Measurements from ENCODE around the gene TRAK1. TPM values are rescaled to one million over a fixed set of nuclear protein-coding genes. Genes with fewer than 3 reads are reported as not detected.

Gene TRAK1
- total RNA-seq, 3 donors from 2014 or later: 29.0 to 53.7 (median 40.6) TPM

DNA sequence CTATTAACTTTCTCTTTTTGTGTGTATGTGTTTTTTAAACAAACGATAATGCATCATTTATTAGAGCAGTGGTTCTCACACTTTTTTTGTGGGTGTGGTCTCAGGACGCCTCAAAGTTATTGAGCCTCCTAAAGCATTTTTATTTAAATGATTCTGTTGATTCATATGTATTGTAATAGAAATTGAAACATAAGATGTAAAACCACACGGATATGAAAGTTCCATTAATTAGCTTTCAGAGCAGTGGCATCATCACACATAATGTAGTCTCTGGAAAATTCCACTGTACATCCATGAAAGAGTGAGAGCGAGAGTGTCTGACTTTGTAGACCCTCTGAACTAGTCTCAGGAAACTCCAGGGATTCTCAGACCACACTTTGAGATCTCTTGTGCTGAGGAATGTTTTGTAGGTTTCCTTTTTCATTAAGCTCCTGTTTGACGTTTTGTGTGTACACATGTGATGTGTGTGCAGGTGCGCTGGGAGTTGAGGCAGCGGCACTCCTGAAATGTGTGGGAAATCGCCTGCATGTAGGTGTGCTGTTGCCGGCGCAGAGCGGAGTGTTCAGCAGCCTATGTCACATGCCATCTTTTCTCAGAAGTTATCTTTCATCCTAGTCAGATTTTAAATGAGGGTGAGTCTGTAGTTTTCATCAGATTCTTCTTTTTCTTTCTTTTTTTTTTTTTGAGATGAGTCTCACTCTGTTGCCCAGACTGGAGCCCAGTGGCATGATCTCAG lies 5.3 kb upstream of the TRAK1 start:
- intact Hi-C loops (cut with DNase I; ENCODE audit: low total_unique reads): no loop called here
- Histone ChIP-seq H3K27me3 (no peaks in the 10 kb centered on the region), H3K36me3 (no peaks in the 10 kb centered on the region), H3K4me1 (peaks cover 3 to 5% of the 10 kb centered on the region in 2 donors), H3K9me3 (no peaks in the 10 kb centered on the region), H3K4me3 (no peak overlapping the region), H3K27ac (no peak overlapping the region)
- TF ChIP-seq, protein P1, sequence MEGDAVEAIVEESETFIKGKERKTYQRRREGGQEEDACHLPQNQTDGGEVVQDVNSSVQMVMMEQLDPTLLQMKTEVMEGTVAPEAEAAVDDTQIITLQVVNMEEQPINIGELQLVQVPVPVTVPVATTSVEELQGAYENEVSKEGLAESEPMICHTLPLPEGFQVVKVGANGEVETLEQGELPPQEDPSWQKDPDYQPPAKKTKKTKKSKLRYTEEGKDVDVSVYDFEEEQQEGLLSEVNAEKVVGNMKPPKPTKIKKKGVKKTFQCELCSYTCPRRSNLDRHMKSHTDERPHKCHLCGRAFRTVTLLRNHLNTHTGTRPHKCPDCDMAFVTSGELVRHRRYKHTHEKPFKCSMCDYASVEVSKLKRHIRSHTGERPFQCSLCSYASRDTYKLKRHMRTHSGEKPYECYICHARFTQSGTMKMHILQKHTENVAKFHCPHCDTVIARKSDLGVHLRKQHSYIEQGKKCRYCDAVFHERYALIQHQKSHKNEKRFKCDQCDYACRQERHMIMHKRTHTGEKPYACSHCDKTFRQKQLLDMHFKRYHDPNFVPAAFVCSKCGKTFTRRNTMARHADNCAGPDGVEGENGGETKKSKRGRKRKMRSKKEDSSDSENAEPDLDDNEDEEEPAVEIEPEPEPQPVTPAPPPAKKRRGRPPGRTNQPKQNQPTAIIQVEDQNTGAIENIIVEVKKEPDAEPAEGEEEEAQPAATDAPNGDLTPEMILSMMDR (IDR thresholded peaks at IDR 0.05): no peak
- no peak for TF ChIP-seq POLR2AphosphoS5 (IDR thresholded peaks at IDR 0.05)
- TF ChIP-seq POLR2A (IDR thresholded peaks at IDR 0.05): no peak
- DNase-seq (ENCODE audit: low spot score in 2 of 2): no peak

DNA sequence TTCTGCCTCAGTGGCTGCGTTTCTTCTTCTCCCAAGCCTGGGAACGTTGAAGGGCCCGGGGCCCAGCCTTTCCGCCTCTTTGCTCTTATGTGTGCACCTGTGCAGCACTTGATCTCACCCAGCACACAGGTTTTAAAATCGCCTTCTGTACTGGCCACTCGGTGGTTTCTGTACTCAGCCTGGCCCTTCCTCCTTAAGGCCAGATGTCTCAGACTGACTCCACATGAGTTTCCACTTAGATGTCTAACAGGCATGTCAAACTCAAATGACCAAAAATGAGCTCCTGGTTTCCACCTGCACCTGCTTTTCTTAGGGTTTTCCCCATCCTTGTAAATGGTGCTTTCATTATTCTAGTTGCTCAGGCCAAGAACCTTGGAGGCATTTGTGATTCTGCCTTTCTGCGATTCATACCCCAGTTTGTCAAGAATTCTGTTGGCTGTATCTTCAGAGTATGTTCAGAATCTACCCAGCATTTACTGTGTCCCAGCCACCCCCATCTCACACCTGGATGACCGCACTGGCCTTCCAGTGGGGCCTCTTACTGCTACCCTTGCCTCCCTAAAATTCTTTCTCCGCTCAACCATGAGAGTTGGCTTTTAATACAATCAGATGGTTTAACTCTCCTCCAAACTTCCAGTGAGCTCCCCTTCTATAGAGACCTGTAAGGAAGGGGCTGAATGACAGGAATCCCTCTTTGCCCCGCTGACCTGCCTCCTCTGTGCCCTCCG lies 2.2 kb upstream of the TRAK1 start:
- no peak overlapping the region for H3K27ac ChIP-seq
- TF ChIP-seq, protein P1 (IDR thresholded peaks at IDR 0.05): no peak
- TF ChIP-seq POLR2AphosphoS5 (IDR thresholded peaks at IDR 0.05) (no peak), POLR2A (IDR thresholded peaks at IDR 0.05) (no peak)
- peaks cover 0 to 4% of the 10 kb centered on the region in 2 donors for H3K4me1 ChIP-seq
- DNase-seq (ENCODE audit: low spot score in 2 of 2): no peak
- no peaks in the 10 kb centered on the region for H3K9me3 ChIP-seq
- H3K36me3 ChIP-seq: no peaks in the 10 kb centered on the region
- intact Hi-C loops (cut with DNase I; ENCODE audit: low total_unique reads): no loop called here
- H3K27me3 ChIP-seq: no peaks in the 10 kb centered on the region
- H3K4me3 ChIP-seq: no peak overlapping the region

GRCh38 chr3:42092006-42092405 lies 849 bp downstream of the TRAK1 start:
- peak overlapping the region; percentile 84 for H3K27ac ChIP-seq
- DNase-seq (ENCODE audit: low spot score in 2 of 2): no peak
- no peak for TF ChIP-seq POLR2A (IDR thresholded peaks at IDR 0.05)
- TF ChIP-seq POLR2AphosphoS5 (IDR thresholded peaks at IDR 0.05): no peak
- TF ChIP-seq, protein P1 (IDR thresholded peaks at IDR 0.05): no peak
- peaks cover 0 to 4% of the 10 kb centered on the region in 2 donors for H3K4me1 ChIP-seq
- peak overlapping the region; percentile 32 to 61 (median 43) for H3K4me3 ChIP-seq
- intact Hi-C loops (cut with DNase I; ENCODE audit: low total_unique reads): loop anchor here (10.0 kb wide), 1 partner anchor 77 kb away; no protein-coding TSS in a partner anchor
- no peaks in the 10 kb centered on the region for H3K9me3 ChIP-seq
- no peaks in the 10 kb centered on the region for H3K36me3 ChIP-seq
- no peaks in the 10 kb centered on the region for H3K27me3 ChIP-seq

DNA sequence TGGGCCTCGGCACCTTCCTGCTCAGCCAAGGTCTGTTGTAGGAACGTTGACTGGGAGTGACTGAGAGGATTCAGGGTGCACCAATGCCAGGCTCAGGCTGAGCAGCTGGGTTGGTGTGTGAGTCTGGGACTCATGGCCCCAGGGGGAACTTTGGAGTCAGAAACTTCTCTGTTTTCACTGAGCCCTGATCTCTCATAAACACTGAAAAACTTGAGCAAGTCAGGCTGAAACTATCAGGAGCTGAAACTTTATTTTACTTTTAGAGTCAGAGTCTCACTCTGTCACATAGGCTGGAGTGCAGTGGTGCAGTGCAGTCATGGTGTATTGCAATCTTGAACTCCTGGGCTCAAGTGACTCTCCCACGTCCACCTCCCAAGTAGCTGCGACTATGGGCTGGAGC lies 3.0 kb downstream of the TRAK1 start:
- H3K27me3 ChIP-seq: no peaks in the 10 kb centered on the region
- no peak for DNase-seq (ENCODE audit: low spot score in 2 of 2)
- intact Hi-C loops (cut with DNase I; ENCODE audit: low total_unique reads): loop anchor here (10.0 kb wide), 1 partner anchor 79 kb away; no protein-coding TSS in a partner anchor
- H3K27ac ChIP-seq: no peak overlapping the region
- no peak overlapping the region for H3K4me3 ChIP-seq
- H3K4me1 ChIP-seq: peaks cover 0 to 4% of the 10 kb centered on the region in 2 donors
- no peak for TF ChIP-seq POLR2A (IDR thresholded peaks at IDR 0.05)
- TF ChIP-seq, protein P1 (IDR thresholded peaks at IDR 0.05): no peak
- no peak for TF ChIP-seq POLR2AphosphoS5 (IDR thresholded peaks at IDR 0.05)
- H3K9me3 ChIP-seq: no peaks in the 10 kb centered on the region
- no peaks in the 10 kb centered on the region for H3K36me3 ChIP-seq

Data from breast epithelium (tissue), 4 donors.